Measurements from ENCODE around the gene CHMP4B.
"Not testable (repeated sequence)": the region's sequence is repeated elsewhere in the genome, so short reads cannot be mapped to it uniquely, and the experiment has no call there.

CHMP4B gene

DNA sequence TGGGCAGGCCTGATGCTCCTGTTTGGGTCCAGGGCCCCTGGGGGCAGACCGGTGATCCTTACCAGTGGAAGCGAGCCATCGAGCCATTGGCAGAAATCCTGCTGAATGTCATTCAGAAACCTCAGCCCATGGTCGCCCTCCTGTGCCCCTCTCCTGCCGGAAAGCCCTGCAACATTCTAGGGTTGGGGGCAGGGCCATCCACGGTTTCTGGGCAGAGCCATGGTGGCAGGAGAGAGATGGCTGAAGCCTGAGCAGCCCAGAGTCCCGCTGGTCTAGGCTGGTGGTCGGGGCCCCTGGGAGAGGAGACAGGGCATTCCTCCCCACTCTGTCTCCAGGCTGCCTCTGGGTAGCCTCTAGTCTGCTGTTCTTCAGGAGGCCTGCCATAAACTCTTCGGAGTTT lies 19.6 kb upstream of the CHMP4B start:
- H2AFZ ChIP-seq (ENCODE audit: low read length): no peak overlapping the region
- H3K4me3 ChIP-seq (ENCODE audit: low read length): no peak overlapping the region
- no peaks in the 10 kb centered on the region for H3K9me3 ChIP-seq (replicated peaks; ENCODE audit: insufficient read depth, low read length)
- 0 out of 2 replicates have a peak, but pooled peaks cover 7% of the 10 kb centered on the region for H3K79me2 ChIP-seq (ENCODE audit: low read length)
- H3K4me2 ChIP-seq (ENCODE audit: low read depth, low read length): no peak overlapping the region
- no peak overlapping the region for H3K9ac ChIP-seq (ENCODE audit: low read length)
- no peak overlapping the region for H3K27ac ChIP-seq (ENCODE audit: low read length)
- H3K36me3 ChIP-seq (replicated peaks; ENCODE audit: insufficient read depth, low read length): no peaks in the 10 kb centered on the region
- no peaks in the 10 kb centered on the region for H3K9me2 ChIP-seq (replicated peaks; ENCODE audit: insufficient read depth, low read length)
- DNase-seq: no peak
- peaks cover 16% of the 10 kb centered on the region for H3K4me1 ChIP-seq (ENCODE audit: low read length)
- no peak for TF ChIP-seq EZH2phosphoT487 (IDR thresholded peaks at IDR 0.05; ENCODE audit: low read length)
- no peak for TF ChIP-seq EZH2 (optimal IDR thresholded peaks at IDR 0.05; ENCODE audit: low read depth, low read length)
- TF ChIP-seq, protein P1, sequence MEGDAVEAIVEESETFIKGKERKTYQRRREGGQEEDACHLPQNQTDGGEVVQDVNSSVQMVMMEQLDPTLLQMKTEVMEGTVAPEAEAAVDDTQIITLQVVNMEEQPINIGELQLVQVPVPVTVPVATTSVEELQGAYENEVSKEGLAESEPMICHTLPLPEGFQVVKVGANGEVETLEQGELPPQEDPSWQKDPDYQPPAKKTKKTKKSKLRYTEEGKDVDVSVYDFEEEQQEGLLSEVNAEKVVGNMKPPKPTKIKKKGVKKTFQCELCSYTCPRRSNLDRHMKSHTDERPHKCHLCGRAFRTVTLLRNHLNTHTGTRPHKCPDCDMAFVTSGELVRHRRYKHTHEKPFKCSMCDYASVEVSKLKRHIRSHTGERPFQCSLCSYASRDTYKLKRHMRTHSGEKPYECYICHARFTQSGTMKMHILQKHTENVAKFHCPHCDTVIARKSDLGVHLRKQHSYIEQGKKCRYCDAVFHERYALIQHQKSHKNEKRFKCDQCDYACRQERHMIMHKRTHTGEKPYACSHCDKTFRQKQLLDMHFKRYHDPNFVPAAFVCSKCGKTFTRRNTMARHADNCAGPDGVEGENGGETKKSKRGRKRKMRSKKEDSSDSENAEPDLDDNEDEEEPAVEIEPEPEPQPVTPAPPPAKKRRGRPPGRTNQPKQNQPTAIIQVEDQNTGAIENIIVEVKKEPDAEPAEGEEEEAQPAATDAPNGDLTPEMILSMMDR (IDR thresholded peaks at IDR 0.05; ENCODE audit: low read length): no peak
- no peaks in the 10 kb centered on the region for H4K20me1 ChIP-seq (ENCODE audit: insufficient read depth, low read length)
- no peaks in the 10 kb centered on the region for H3F3A ChIP-seq (ENCODE audit: insufficient read depth, low read length)
- H3K27me3 ChIP-seq (replicated peaks; ENCODE audit: insufficient read depth, low read length): no peaks in the 10 kb centered on the region

DNA sequence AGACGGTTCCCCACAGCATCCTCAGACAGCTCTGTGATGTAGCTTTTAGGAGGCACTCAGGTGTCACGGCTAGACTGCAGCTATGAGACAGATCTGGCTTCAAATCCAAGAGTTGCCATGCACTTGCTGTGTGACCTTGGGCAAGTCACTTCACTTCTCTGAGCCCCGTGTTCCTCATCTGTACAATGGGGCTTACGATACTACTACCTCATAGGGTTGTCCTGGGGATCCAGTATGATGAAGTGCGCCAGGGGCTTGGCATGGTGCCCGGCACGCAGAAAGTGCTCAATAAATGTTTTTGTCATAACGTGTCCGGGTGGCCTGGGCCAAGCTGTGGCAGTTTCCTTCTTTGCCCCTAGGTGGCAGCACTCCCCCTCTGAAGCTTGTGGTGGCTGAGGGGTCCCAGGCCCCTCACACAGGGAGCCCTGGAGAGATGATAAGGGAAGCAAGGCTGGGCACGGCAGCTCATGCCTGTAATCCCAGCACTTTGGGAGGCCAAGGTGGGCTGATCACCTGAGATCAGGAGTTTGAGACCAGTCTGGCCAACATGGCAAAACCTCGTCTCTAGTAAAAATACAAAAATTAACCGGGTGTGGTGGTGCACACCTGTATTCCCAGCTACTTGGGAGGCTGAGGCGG lies 19.1 kb upstream of the CHMP4B start:
- Histone ChIP-seq H3K4me1 (ENCODE audit: low read length) (peaks cover 14% of the 10 kb centered on the region), H3K4me2 (ENCODE audit: low read depth, low read length) (no peak overlapping the region), H3K27ac (ENCODE audit: low read length) (no peak overlapping the region), H2AFZ (ENCODE audit: low read length) (no peak overlapping the region), H4K20me1 (ENCODE audit: insufficient read depth, low read length) (no peaks in the 10 kb centered on the region), H3K4me3 (ENCODE audit: low read length) (no peak overlapping the region), H3K36me3 (replicated peaks; ENCODE audit: insufficient read depth, low read length) (no peaks in the 10 kb centered on the region), H3K9me3 (replicated peaks; ENCODE audit: insufficient read depth, low read length) (no peaks in the 10 kb centered on the region), H3K9me2 (replicated peaks; ENCODE audit: insufficient read depth, low read length) (no peaks in the 10 kb centered on the region), H3K79me2 (ENCODE audit: low read length) (0 out of 2 replicates have a peak, but pooled peaks cover 7% of the 10 kb centered on the region), H3F3A (ENCODE audit: insufficient read depth, low read length) (no peaks in the 10 kb centered on the region), H3K27me3 (replicated peaks; ENCODE audit: insufficient read depth, low read length) (no peaks in the 10 kb centered on the region), H3K9ac (ENCODE audit: low read length) (no peak overlapping the region)
- DNase-seq: no peak
- TF ChIP-seq, protein P1 (IDR thresholded peaks at IDR 0.05; ENCODE audit: low read length): peak; percentile 78
- no peak for TF ChIP-seq EZH2 (optimal IDR thresholded peaks at IDR 0.05; ENCODE audit: low read depth, low read length)

DNA sequence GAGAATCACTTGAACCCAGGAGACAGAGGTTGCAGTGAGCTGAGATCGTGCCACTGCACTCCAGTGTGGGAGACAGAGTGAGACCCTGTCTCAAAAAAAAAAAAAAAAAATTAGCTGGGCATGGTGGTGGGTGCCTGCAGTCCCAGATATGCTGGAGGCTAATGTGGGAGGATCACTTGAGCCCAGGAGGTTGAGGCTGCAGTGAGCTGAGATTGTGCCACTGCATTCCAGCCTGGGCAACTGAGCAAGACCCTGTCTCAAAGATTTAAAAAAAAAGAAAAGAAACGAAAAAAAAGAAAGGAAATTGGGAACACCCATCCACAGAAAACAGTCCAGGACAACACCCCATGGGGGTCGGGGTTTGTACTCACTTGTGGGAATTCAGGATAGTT lies 18.6 kb upstream of the CHMP4B start:
- not testable (repeated sequence) for H3K4me3 ChIP-seq (ENCODE audit: low read length); H2AFZ ChIP-seq (ENCODE audit: low read length); H3K27ac ChIP-seq (ENCODE audit: low read length)

More for the DNA sequence above, 18.6 kb upstream of the CHMP4B start:
- H3K4me1 ChIP-seq (ENCODE audit: low read length); H3K4me2 ChIP-seq (ENCODE audit: low read depth, low read length); H3K9me3 ChIP-seq (replicated peaks; ENCODE audit: insufficient read depth, low read length); H4K20me1 ChIP-seq (ENCODE audit: insufficient read depth, low read length); H3F3A ChIP-seq (ENCODE audit: insufficient read depth, low read length); H3K27me3 ChIP-seq (replicated peaks; ENCODE audit: insufficient read depth, low read length); H3K79me2 ChIP-seq (ENCODE audit: low read length); DNase-seq; H3K9me2 ChIP-seq (replicated peaks; ENCODE audit: insufficient read depth, low read length); H3K36me3 ChIP-seq (replicated peaks; ENCODE audit: insufficient read depth, low read length); H3K9ac ChIP-seq (ENCODE audit: low read length): not testable (repeated sequence)
